Measurements from ENCODE around the gene PCDHGA5. TPM values are rescaled to one million over a fixed set of nuclear protein-coding genes. Genes with fewer than 3 reads are reported as not detected.
"Not testable (repeated sequence)": the region's sequence is repeated elsewhere in the genome, so short reads cannot be mapped to it uniquely, and the experiment has no call there.

The PCDHGA5 gene
- under 1 TPM in 1 of 2 experiments, not detected in 1; 0.08 TPM for total RNA-seq
- polyA plus RNA-seq (2013, experiment 1 of 2): 0.10 TPM
- polyA plus RNA-seq (2013, experiment 2 of 2): 0.16 TPM
- total RNA-seq: 0 to 1.4 (median 0.12) reads per million in 172 experiments

- peaks cover 60 to 84% of the 10 kb centered on the region in 2 experiments for H3K27me3 ChIP-seq (ENCODE audit: control insufficient read depth in 1 of 2, insufficient read depth in 2 of 2, low read length in 2 of 2)
- H3K4me1 Mint-ChIP-seq (ENCODE audit: low read depth): peaks cover 6% of the 10 kb centered on the region
Observed at GRCh38 chr5:141363952-141364660, at the start of gene PCDHGA5. Gene PCDHGA5 (plus strand): TSS chr5:141364162. CDS start chr5:141364331, 169 bp downstream.

GRCh38 chr5:141316963-141317362 lies 47.0 kb upstream of the PCDHGA5 start:
- H3K27me3 Mint-ChIP-seq; intact Hi-C loops (cut with DNase I, micrococcal nuclease); H3K27ac Mint-ChIP-seq; ATAC-seq (ENCODE audit: poor library complexity); H3K27me3 ChIP-seq (ENCODE audit: control insufficient read depth in 1 of 2, insufficient read depth in 2 of 2, low read length in 2 of 2); POLR2A ChIA-PET; H3K27ac ChIP-seq (ENCODE audit: low read depth in 1 of 2, low read length in 2 of 2); DNase-seq; H3K4me3 Mint-ChIP-seq; H3K4me3 ChIP-seq (ENCODE audit: low read length): not testable (repeated sequence)
- peaks cover 41% of the 10 kb centered on the region for H3K4me1 Mint-ChIP-seq (ENCODE audit: low read depth)
- H3K9me3 Mint-ChIP-seq: peaks cover 29% of the 10 kb centered on the region
- CTCF ChIA-PET: interaction anchor here (0.7 to 1.5 kb wide), 3 partner anchors 95 to 321 kb away, joined by 3 read pairs; partner anchors contain the start of gene PCDHGA11
- Histone ChIP-seq H3K4me1 (ENCODE audit: insufficient read depth, low read length) (peaks cover 14% of the 10 kb centered on the region), H3K36me3 (ENCODE audit: insufficient read depth, low read length) (peaks cover 13% of the 10 kb centered on the region), H3K9me3 (ENCODE audit: control insufficient read depth in 1 of 2, insufficient read depth in 1 of 2, low read length in 2 of 2) (peaks cover 49 to 90% of the 10 kb centered on the region in 2 experiments)
- H3K36me3 Mint-ChIP-seq (ENCODE audit: low read depth): peaks cover 96% of the 10 kb centered on the region

More at GRCh38 chr5:141363952-141364660, at the start of gene PCDHGA5:
- H3K36me3 Mint-ChIP-seq (ENCODE audit: low read depth): peaks cover 39% of the 10 kb centered on the region
- peaks cover 52 to 56% of the 10 kb centered on the region in 2 experiments for H3K9me3 ChIP-seq (ENCODE audit: control insufficient read depth in 1 of 2, insufficient read depth in 1 of 2, low read length in 2 of 2)
- CTCF ChIA-PET: interaction anchor here (0.9 to 1.4 kb wide), 2 partner anchors 33 to 57 kb away, joined by 4 to 6 read pairs; partner anchors contain the start of genes PCDHGA11 and PCDHGB5
- H3K4me3 Mint-ChIP-seq: no peak within 1 kb of the TSS
- no peak for ATAC-seq (ENCODE audit: poor library complexity)
- no peak within 1 kb of the TSS for H3K4me3 ChIP-seq (ENCODE audit: low read length)
- no peak for TF ChIP-seq CTCF (IDR thresholded peaks at IDR 0.05)
- intact Hi-C loops (cut with DNase I, micrococcal nuclease): loop anchor here (10.0 kb wide), 2 partner anchors 51 to 139 kb away; partner anchors contain the start of genes PCDHB14 (in 1 of the 2), PCDHGA10 (in 1 of the 2) and PCDHGB7 (in 1 of the 2)
- DNase-seq: no peak
- H3K27ac ChIP-seq (ENCODE audit: low read depth in 1 of 2, low read length in 2 of 2): no peak within 1 kb of the TSS
- H3K27me3 Mint-ChIP-seq: peaks cover 89% of the 10 kb centered on the region
- peaks cover 3% of the 10 kb centered on the region for H3K4me1 ChIP-seq (ENCODE audit: insufficient read depth, low read length)
- H3K36me3 ChIP-seq (ENCODE audit: insufficient read depth, low read length): no peaks in the 10 kb centered on the region
- no peak within 1 kb of the TSS for H3K27ac Mint-ChIP-seq
- POLR2A ChIA-PET: interaction anchor here (0.9 kb wide), 1 partner anchor 49 kb away, joined by 3 read pairs; the partner anchor contains the start of gene PCDHGA10
- peaks cover 28% of the 10 kb centered on the region for H3K9me3 Mint-ChIP-seq

GRCh38 chr5:141319202-141319601 lies 44.8 kb upstream of the PCDHGA5 start:
- H3K4me3 ChIP-seq (ENCODE audit: low read length): no peak overlapping the region
- H3K4me3 Mint-ChIP-seq: peak overlapping the region; percentile 95
- intact Hi-C loops (cut with DNase I, micrococcal nuclease): no loop called here
- H3K36me3 ChIP-seq (ENCODE audit: insufficient read depth, low read length): peaks cover 13% of the 10 kb centered on the region
- H3K27ac ChIP-seq (ENCODE audit: low read depth in 1 of 2, low read length in 2 of 2): no peak overlapping the region
- H3K9me3 ChIP-seq (ENCODE audit: control insufficient read depth in 1 of 2, insufficient read depth in 1 of 2, low read length in 2 of 2): peaks cover 43 to 74% of the 10 kb centered on the region in 2 experiments
- no peak for ATAC-seq (ENCODE audit: poor library complexity)
- no peaks in the 10 kb centered on the region for H3K27me3 ChIP-seq (ENCODE audit: control insufficient read depth in 1 of 2, insufficient read depth in 2 of 2, low read length in 2 of 2)
- ChIA-PET CTCF (interaction anchor here (1.0 to 2.9 kb wide), 8 partner anchors 23 to 248 kb away, joined by 3 to 23 read pairs (median 5); partner anchors contain the start of genes PCDHGA10 and PCDHGB4), POLR2A (interaction anchor here (1.2 to 2.7 kb wide), 2 partner anchors 239 to 317 kb away, joined by 3 to 14 read pairs; no protein-coding TSS in a partner anchor)
- H3K27me3 Mint-ChIP-seq: no peaks in the 10 kb centered on the region
- peaks cover 14% of the 10 kb centered on the region for H3K4me1 ChIP-seq (ENCODE audit: insufficient read depth, low read length)
- H3K9me3 Mint-ChIP-seq: peaks cover 24% of the 10 kb centered on the region
- H3K4me1 Mint-ChIP-seq (ENCODE audit: low read depth): peaks cover 41% of the 10 kb centered on the region
- peak overlapping the region; percentile 97 for H3K27ac Mint-ChIP-seq
- DNase-seq: no peak
- TF ChIP-seq CTCF (IDR thresholded peaks at IDR 0.05): no peak
- peaks cover 85% of the 10 kb centered on the region for H3K36me3 Mint-ChIP-seq (ENCODE audit: low read depth)

Measured in CD4-positive, alpha-beta T cell (primary cell).